GF-D8 (cell line): Measurements from ENCODE around the gene TUG1.

ENCODE experiments used
- DNase-seq: peaks from one replicate; lab custom pipeline; 2025; lab: John Stamatoyannopoulos, UW

TUG1 gene

GRCh38 chr22:30968924-30969531 is at the start of gene TUG1:
Gene TUG1, plus strand, starts transcription at chr22:30969265.
- peak; percentile 92 for DNase-seq

- no peak for DNase-seq
Observed at GRCh38 chr22:30919973-30920372, 49.1 kb upstream of the TUG1 start.

DNA sequence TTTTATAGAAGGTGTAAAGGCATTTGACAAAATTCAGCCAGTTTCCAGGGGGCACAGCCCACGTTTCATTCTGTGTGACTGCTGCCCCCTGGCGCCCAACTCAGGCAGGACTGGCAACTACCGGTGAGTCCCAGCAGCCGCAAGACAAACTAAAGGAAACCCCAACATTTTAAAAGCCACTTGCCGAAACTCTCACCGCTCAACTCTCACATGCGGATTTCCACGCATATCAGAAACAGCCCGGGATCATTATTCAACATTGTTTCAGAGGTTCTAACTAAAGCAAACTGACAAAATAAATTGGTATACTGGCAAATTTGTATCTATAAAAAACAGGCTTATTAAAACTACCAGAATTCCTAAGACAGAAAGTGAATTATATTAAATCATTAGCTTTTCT is 48.7 kb upstream of the TUG1 start:
- DNase-seq, result peak; percentile 52

- DNase-seq, result peak; percentile 12
Observed at GRCh38 chr22:30921108-30921507, 48.0 kb upstream of the TUG1 start.

DNA sequence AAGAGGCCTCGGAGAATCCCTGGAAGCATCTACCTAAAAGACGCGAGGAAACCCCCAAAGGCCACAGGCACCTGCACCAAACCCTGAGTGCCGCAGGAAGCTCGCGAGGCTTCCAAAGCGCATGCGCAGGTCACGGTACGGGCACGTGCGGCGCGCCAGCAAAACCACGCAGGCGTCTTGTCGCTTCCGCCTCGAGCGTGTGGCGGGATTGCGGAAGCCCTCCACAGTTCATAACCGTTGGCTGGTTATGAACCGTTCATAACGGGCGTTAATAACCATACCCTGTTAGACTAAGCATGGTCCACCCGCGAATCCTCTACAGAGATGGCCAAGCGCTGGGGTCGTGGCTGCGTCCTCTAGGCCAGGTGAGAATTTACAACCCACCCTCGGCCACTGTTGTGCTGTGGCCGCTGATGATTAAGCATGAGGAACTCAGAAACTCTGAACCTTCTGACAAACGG is 46.9 kb upstream of the TUG1 start:
- peak; percentile 88 for DNase-seq

DNA sequence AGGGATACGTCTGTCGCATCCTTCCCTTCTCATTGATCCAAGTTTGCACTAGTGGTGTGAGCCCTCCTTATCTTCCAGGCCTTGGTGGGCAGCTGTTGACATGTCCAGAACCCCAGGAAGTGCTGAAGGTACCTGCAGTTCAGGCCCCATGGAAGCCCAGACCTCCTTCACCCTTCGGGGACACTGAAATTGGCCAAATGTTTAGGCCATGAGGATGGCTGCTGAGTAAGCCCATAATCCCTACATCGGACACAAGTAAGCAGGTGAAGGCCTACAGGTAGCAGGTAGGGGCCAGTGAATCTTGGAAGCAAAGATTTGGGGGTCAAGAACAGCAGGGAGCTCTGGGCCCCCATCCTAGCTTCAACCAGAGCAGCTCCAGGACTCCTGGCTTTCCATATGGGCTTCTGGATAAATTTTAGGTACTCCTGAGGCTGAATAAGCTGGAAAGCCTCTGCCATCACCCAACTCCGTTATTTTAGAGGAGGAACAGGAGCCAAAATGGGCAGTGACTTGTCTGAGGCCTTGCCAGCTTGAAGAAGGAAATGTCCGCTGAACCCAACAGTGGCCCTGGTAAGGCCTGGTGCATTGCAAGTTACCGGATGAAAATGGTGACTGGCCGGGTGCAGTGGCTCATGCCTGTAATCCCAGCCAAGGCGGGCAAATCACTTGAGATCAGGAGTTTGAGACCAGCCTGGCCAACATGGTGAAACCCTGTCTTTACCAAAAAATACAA is 45.7 kb upstream of the TUG1 start:
- no peak for DNase-seq

- no peak for DNase-seq
Observed at GRCh38 chr22:30925667-30926066, 43.4 kb upstream of the TUG1 start.

DNA sequence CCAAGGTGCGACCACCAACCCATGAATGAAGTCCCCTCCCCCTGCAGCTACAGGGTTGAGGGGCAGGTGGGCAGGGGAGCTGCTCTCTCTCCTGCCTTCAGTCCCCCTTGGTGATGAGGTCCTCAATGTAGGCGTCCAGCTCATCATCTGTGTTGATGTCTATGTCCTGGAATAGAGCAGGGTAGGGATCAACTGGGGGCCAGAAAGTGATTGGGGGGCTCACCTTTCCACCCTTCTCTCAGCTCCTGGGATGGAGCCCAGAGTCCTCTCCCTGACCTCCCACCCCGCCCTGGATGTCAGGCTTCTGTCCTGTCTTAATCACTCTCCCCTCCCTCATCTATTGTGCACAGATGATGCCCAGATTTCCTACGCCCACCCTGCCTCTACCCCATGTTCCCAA is 42.4 kb upstream of the TUG1 start:
- DNase-seq, result no peak

DNA sequence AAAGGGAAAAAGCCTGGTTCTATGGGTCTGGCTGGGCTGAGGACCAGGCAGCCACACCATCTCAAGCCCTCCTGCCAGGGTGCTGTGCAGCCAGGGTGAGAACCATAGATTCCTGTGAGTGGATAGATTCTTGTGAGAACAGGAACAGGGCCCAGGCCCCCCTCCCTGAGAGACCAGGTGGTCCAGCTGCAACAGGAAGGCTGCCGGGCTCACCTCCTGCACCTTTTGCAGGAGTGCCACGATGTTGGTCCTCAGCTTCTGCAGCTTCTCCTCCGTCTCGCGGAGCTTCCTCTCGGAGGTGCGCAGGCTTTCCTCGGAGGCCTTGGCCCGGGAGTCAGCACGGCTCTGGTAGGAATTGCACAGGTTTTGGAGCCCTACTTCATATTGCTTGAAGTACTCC is 41.3 kb upstream of the TUG1 start:
- DNase-seq, result no peak

GRCh38 chr22:30928401-30928800 is 40.7 kb upstream of the TUG1 start:
- DNase-seq, result no peak

DNA sequence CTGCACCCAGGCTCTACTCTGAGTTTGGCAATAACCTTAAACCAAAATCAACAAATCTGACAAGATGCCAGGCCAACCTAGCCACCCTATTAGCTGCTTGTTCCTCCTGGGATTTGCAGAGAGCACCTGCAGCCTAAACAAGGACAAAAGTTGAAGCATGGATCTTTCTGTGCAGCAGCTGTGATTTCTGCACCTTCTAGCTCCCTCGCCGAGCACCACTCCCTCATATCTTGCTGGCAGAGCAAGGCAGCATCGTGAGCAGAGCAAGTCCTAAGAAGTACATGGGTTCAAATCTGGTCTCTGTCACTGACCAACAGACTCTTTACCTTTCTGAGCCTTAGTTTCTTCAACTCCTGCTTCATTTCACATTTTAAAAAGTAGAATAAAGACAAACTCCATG is 38.8 kb upstream of the TUG1 start:
- no peak for DNase-seq

DNA sequence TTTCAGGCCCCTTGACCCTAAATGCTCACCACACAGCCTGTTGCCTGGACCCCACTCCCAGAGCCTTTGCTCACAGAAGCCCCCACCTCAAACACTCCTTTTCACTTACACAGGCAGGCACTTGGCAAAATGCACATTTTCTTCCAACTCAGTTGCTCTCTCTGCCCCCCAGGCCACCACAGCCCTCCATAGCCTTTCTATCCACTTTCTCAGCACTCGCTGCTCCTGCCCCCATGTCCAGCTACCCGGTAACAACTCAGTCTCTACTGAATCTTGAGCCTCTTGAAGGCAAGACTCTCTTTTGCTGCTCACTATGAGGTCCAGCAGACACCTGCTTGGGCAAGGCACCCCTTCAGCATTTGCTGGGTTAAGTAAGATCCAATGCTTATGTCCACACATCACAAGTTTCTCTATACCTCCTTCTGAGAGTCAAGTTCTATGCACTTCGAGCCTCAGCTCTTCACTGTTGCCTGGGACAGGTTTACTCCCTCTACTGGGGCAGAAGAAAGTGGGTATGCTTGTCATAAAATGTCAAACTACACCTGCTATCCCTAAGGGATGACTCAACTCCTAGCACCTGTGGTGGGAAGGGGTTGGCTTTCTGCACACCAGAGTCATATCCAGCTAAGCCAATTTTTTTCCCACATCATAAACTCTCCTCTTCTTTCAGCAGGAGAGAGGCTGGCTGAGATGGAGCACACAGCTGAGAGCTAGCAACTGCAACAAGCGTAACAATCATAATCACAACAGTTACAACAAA is 37.3 kb upstream of the TUG1 start:
- no peak for DNase-seq

- no peak for DNase-seq
Observed at GRCh38 chr22:30932661-30933060, 36.4 kb upstream of the TUG1 start.

DNA sequence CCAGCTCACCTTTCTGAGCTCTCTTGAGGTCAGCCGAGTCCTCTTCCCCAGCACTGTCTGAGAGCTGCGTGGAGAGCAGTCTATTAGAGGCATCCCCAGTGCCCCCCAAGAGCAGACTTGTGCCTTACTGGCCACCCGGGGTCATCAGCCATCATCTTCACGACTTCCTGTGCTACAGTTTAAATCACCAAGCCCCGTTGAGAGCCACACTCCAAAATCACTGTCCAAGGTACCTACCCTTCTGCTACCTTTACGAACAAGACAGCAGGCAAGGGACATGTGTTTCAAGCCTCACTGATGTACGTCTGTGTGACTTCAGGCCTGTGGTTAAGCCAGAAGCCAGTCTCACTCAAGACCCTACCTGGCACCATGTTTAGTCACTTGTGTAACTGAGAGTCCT is 35.6 kb upstream of the TUG1 start:
- DNase-seq, result no peak

- DNase-seq, result no peak
Observed at GRCh38 chr22:30934053-30934452, 35.0 kb upstream of the TUG1 start.

DNA sequence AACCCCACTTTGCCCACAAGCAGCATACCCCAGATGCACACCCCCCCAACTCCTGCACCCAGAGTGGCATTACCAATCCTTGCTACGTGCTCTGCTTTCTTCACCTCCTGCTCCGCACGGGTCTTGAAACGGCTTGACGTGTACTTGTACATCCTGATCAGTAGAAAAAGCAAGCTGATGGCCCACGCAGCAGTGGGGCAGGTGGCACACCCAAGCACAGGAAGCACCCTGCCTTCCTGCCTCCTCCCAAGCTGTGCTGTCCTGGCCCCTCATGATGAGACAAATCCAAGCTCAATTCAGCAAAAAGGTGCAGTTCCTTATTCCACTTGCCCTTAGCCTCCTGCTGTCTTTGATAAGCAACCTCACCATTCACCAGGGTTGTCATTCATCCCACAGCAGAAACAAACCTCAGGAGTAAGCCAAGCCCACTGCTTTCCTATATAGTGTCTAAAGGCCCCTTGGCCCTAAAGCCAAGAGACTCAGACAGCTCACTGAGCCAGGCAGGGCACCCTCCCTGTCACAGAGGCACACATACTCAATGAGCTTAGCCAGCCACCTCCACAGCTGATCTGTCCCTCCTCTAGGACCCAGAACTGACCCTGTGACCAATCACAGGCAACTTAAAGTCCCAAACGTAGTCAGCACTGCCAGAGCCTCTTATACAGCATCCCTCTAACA is 28.2 kb upstream of the TUG1 start:
- no peak for DNase-seq

GRCh38 chr22:30941363-30941740 is 27.7 kb upstream of the TUG1 start:
- no peak for DNase-seq

DNA sequence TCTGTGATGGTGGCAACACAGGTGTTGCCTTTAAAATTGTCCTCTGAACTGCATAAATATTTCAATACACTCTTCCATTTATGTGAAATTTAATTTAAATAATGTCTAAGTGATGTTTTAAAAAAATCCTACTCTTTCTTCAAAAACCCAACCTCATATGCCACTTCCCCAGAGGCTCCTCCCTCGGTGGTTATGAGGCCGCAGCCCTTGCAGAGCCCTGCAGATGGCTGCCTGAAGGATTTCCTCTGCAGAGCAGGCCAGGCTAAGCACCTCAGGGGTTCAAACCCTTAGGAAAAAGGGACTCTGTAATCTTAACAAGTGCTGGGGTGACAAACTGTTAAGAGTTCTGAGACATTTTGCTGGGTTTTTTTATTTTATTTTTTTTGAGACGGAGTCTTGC is 25.7 kb upstream of the TUG1 start:
- no peak for DNase-seq

GRCh38 chr22:30944986-30945385 is 24.1 kb upstream of the TUG1 start:
- no peak for DNase-seq

- DNase-seq, result no peak
Observed at GRCh38 chr22:30945653-30946052, 23.4 kb upstream of the TUG1 start.

GRCh38 chr22:30946354-30946753 is 22.7 kb upstream of the TUG1 start:
- DNase-seq, result no peak

- no peak for DNase-seq
Observed at GRCh38 chr22:30947173-30947815, 21.8 kb upstream of the TUG1 start.
